ENCODE measurements around the gene DLD.

DNA sequence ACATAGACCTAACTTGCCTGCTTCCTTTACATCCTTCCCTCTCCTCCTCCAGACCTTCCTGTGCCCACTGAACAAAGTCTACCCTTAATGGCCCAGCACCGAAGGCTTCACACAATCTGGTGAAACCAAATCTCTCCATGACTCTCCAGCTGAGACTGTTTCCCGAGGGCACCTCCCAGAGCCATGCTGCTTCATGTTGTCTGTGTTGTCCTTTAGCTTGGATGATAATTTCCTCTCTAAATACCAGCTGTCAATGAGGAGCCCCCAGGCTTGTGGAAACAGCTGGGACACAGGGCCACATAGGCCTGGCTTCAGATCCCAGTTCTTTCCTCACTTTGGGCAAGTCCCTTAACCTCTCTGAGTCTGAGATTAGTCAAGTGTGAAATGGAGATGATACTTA lies 54.3 kb downstream of the DLD start:
- TF ChIP-seq, protein P1, sequence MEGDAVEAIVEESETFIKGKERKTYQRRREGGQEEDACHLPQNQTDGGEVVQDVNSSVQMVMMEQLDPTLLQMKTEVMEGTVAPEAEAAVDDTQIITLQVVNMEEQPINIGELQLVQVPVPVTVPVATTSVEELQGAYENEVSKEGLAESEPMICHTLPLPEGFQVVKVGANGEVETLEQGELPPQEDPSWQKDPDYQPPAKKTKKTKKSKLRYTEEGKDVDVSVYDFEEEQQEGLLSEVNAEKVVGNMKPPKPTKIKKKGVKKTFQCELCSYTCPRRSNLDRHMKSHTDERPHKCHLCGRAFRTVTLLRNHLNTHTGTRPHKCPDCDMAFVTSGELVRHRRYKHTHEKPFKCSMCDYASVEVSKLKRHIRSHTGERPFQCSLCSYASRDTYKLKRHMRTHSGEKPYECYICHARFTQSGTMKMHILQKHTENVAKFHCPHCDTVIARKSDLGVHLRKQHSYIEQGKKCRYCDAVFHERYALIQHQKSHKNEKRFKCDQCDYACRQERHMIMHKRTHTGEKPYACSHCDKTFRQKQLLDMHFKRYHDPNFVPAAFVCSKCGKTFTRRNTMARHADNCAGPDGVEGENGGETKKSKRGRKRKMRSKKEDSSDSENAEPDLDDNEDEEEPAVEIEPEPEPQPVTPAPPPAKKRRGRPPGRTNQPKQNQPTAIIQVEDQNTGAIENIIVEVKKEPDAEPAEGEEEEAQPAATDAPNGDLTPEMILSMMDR (IDR thresholded peaks at IDR 0.05) = no peak
- TF ChIP-seq EZH2 (IDR thresholded peaks at IDR 0.05) (no peak), EZH2phosphoT487 (IDR thresholded peaks at IDR 0.05) (no peak)
